Measurements from ENCODE around the gene KCNMB1.

KCNMB1 gene

GRCh38 chr5:170353961-170354360 lies 35.2 kb downstream of the KCNMB1 start:
- Histone ChIP-seq H3K4me3 (ENCODE audit: low read depth in 1 of 5, low read length in 5 of 5) (peak overlapping the region in 2 of 5 donors; percentile 6 to 24), H3K9ac (ENCODE audit: low read length in 5 of 5) (no peak overlapping the region), H3K4me1 (ENCODE audit: control insufficient read depth in 5 of 5, insufficient read depth in 5 of 5, low read length in 5 of 5) (peaks cover 1 to 46% (median 27%) of the 10 kb centered on the region in 5 donors), H3K27me3 (ENCODE audit: control insufficient read depth in 5 of 5, insufficient read depth in 4 of 5, low read length in 5 of 5) (peaks cover 0 to 17% (median 11%) of the 10 kb centered on the region in 5 donors), H3K36me3 (ENCODE audit: control insufficient read depth in 5 of 5, insufficient read depth in 5 of 5, low read length in 5 of 5) (no peaks in the 10 kb centered on the region), H3K9me3 (ENCODE audit: control insufficient read depth in 5 of 5, low read length in 5 of 5) (no peaks in the 10 kb centered on the region), H3K27ac (ENCODE audit: low read depth, low read length) (no peak overlapping the region)

- Histone ChIP-seq H3K4me3 (ENCODE audit: low read depth in 1 of 5, low read length in 5 of 5) (peak overlapping the region in 4 of 5 donors; percentile 4 to 41 (median 28)), H3K27me3 (ENCODE audit: control insufficient read depth in 5 of 5, insufficient read depth in 4 of 5, low read length in 5 of 5) (peaks cover 0 to 23% (median 11%) of the 10 kb centered on the region in 5 donors)
Measured at GRCh38 chr5:170353011-170353761, 36.0 kb downstream of the KCNMB1 start.

DNA sequence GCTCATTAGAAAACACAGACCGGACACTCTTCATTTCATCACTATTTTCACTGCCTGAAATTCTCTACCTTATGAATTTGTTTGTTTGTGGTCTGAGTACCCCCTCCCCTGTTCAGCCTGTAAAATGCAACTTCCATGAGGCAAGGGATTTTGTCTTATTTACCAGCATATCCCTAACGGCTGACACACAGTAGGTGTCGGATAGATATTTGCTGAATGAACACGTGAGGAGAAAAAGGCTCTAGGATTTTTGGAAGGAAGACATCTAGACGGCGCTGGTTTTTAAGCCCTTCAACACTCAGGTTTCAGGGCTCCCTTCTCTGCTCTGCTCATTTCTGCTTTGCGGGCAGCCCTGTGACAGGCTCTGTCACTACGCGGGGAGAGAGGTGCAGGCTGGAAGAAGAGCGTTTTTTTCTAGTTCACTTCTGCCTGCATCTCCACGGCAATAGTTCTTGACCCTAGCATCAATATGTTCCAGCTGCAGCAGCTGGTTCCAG lies 41.0 kb downstream of the KCNMB1 start:
- no peak overlapping the region for H3K27ac ChIP-seq (ENCODE audit: low read depth, low read length)
- no peaks in the 10 kb centered on the region for H3K36me3 ChIP-seq (ENCODE audit: control insufficient read depth in 5 of 5, insufficient read depth in 5 of 5, low read length in 5 of 5)
- H3K9me3 ChIP-seq (ENCODE audit: control insufficient read depth in 5 of 5, low read length in 5 of 5), result peaks cover 0 to 5% (median 0%) of the 10 kb centered on the region in 5 donors
- peaks cover 0 to 21% (median 13%) of the 10 kb centered on the region in 5 donors for H3K4me1 ChIP-seq (ENCODE audit: control insufficient read depth in 5 of 5, insufficient read depth in 5 of 5, low read length in 5 of 5)
- H3K4me3 ChIP-seq (ENCODE audit: low read depth in 1 of 5, low read length in 5 of 5), result no peak overlapping the region
- H3K9ac ChIP-seq (ENCODE audit: low read length in 5 of 5), result peak overlapping the region in 1 of 5 donors; percentile 23
- peaks cover 0 to 13% (median 3%) of the 10 kb centered on the region in 5 donors for H3K27me3 ChIP-seq (ENCODE audit: control insufficient read depth in 5 of 5, insufficient read depth in 4 of 5, low read length in 5 of 5)

More at GRCh38 chr5:170353011-170353761, 36.0 kb downstream of the KCNMB1 start:
- H3K27ac ChIP-seq (ENCODE audit: low read depth, low read length), result no peak overlapping the region
- H3K9me3 ChIP-seq (ENCODE audit: control insufficient read depth in 5 of 5, low read length in 5 of 5), result no peaks in the 10 kb centered on the region
- H3K9ac ChIP-seq (ENCODE audit: low read length in 5 of 5), result peak overlapping the region in 1 of 5 donors; percentile 23
- H3K36me3 ChIP-seq (ENCODE audit: control insufficient read depth in 5 of 5, insufficient read depth in 5 of 5, low read length in 5 of 5), result no peaks in the 10 kb centered on the region
- H3K4me1 ChIP-seq (ENCODE audit: control insufficient read depth in 5 of 5, insufficient read depth in 5 of 5, low read length in 5 of 5), result peaks cover 0 to 45% (median 29%) of the 10 kb centered on the region in 5 donors

- Histone ChIP-seq H3K36me3 (ENCODE audit: control insufficient read depth in 5 of 5, insufficient read depth in 5 of 5, low read length in 5 of 5) (no peaks in the 10 kb centered on the region), H3K27me3 (ENCODE audit: control insufficient read depth in 5 of 5, insufficient read depth in 4 of 5, low read length in 5 of 5) (peaks cover 0 to 7% (median 0%) of the 10 kb centered on the region in 5 donors), H3K9ac (ENCODE audit: low read length in 5 of 5) (no peak overlapping the region), H3K4me1 (ENCODE audit: control insufficient read depth in 5 of 5, insufficient read depth in 5 of 5, low read length in 5 of 5) (peaks cover 2 to 14% (median 5%) of the 10 kb centered on the region in 5 donors), H3K27ac (ENCODE audit: low read depth, low read length) (no peak overlapping the region), H3K9me3 (ENCODE audit: control insufficient read depth in 5 of 5, low read length in 5 of 5) (peaks cover 0 to 5% (median 0%) of the 10 kb centered on the region in 5 donors), H3K4me3 (ENCODE audit: low read depth in 1 of 5, low read length in 5 of 5) (no peak overlapping the region)
Measured at GRCh38 chr5:170347022-170347567, 42.1 kb downstream of the KCNMB1 start.

- peaks cover 4 to 19% (median 7%) of the 10 kb centered on the region in 5 donors for H3K4me1 ChIP-seq (ENCODE audit: control insufficient read depth in 5 of 5, insufficient read depth in 5 of 5, low read length in 5 of 5)
- H3K9ac ChIP-seq (ENCODE audit: low read length in 5 of 5), result no peak overlapping the region
- H3K27me3 ChIP-seq (ENCODE audit: control insufficient read depth in 5 of 5, insufficient read depth in 4 of 5, low read length in 5 of 5), result peaks cover 0 to 7% (median 0%) of the 10 kb centered on the region in 5 donors
- peaks cover 0 to 5% (median 0%) of the 10 kb centered on the region in 5 donors for H3K9me3 ChIP-seq (ENCODE audit: control insufficient read depth in 5 of 5, low read length in 5 of 5)
- no peak overlapping the region for H3K4me3 ChIP-seq (ENCODE audit: low read depth in 1 of 5, low read length in 5 of 5)
- H3K27ac ChIP-seq (ENCODE audit: low read depth, low read length), result no peak overlapping the region
- no peaks in the 10 kb centered on the region for H3K36me3 ChIP-seq (ENCODE audit: control insufficient read depth in 5 of 5, insufficient read depth in 5 of 5, low read length in 5 of 5)
Measured at GRCh38 chr5:170345971-170346370, 43.2 kb downstream of the KCNMB1 start.

DNA sequence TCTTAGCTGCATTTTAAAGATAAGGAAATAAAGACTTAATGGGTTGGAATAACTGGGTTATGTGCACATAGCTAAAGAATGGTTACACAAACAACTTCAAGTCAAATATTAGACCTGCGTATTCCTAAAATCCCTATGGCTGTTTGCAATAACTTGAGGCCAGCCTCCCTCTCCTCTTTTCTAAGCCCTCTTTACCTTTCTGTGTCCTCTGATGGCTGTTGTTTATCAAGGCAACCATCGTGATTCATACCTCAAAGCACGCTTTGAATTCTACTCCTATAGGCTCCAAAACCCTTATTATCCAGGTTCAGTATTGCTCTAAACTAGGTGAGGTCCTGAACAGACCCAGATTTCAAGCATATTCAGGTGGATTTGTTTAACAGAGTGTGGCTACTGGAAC lies 46.0 kb downstream of the KCNMB1 start:
- no peak overlapping the region for H3K9ac ChIP-seq (ENCODE audit: low read length in 5 of 5)
- no peak overlapping the region for H3K4me3 ChIP-seq (ENCODE audit: low read depth in 1 of 5, low read length in 5 of 5)
- H3K9me3 ChIP-seq (ENCODE audit: control insufficient read depth in 5 of 5, low read length in 5 of 5), result peaks cover 0 to 5% (median 0%) of the 10 kb centered on the region in 5 donors
- no peaks in the 10 kb centered on the region for H3K27me3 ChIP-seq (ENCODE audit: control insufficient read depth in 5 of 5, insufficient read depth in 4 of 5, low read length in 5 of 5)
- H3K27ac ChIP-seq (ENCODE audit: low read depth, low read length), result no peak overlapping the region
- H3K36me3 ChIP-seq (ENCODE audit: control insufficient read depth in 5 of 5, insufficient read depth in 5 of 5, low read length in 5 of 5), result no peaks in the 10 kb centered on the region
- H3K4me1 ChIP-seq (ENCODE audit: control insufficient read depth in 5 of 5, insufficient read depth in 5 of 5, low read length in 5 of 5), result peaks cover 0 to 13% (median 7%) of the 10 kb centered on the region in 5 donors

GRCh38 chr5:170342153-170342725 lies 46.9 kb downstream of the KCNMB1 start:
- Histone ChIP-seq H3K27me3 (ENCODE audit: control insufficient read depth in 5 of 5, insufficient read depth in 4 of 5, low read length in 5 of 5) (no peaks in the 10 kb centered on the region), H3K27ac (ENCODE audit: low read depth, low read length) (no peak overlapping the region), H3K4me3 (ENCODE audit: low read depth in 1 of 5, low read length in 5 of 5) (no peak overlapping the region), H3K36me3 (ENCODE audit: control insufficient read depth in 5 of 5, insufficient read depth in 5 of 5, low read length in 5 of 5) (no peaks in the 10 kb centered on the region), H3K9me3 (ENCODE audit: control insufficient read depth in 5 of 5, low read length in 5 of 5) (peaks cover 0 to 5% (median 0%) of the 10 kb centered on the region in 5 donors), H3K4me1 (ENCODE audit: control insufficient read depth in 5 of 5, insufficient read depth in 5 of 5, low read length in 5 of 5) (peaks cover 0 to 14% (median 7%) of the 10 kb centered on the region in 5 donors), H3K9ac (ENCODE audit: low read length in 5 of 5) (no peak overlapping the region)

GRCh38 chr5:170341545-170341944 lies 47.6 kb downstream of the KCNMB1 start:
- no peaks in the 10 kb centered on the region for H3K27me3 ChIP-seq (ENCODE audit: control insufficient read depth in 5 of 5, insufficient read depth in 4 of 5, low read length in 5 of 5)

DNA sequence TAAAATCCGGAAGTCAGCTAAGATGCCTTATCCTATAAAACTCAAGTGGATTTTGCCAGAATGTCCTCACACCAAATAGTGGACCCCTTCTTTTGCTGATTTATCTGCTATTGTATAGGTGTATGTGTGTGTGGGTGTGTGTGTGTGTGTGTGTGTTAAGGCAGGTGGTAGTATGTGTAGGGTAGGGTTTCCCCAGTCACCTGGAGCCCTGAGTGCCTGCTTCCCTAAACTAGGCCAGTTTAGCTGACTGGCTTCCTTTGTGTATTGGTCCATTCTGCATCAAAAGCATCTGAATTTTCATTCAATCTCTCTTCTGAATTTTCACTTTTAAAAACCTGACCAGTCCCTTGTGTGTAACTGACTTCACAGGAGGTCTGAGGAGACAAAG lies 49.4 kb downstream of the KCNMB1 start:
- no peak overlapping the region for H3K27ac ChIP-seq (ENCODE audit: low read depth, low read length)
- no peak overlapping the region for H3K9ac ChIP-seq (ENCODE audit: low read length in 5 of 5)
- no peaks in the 10 kb centered on the region for H3K36me3 ChIP-seq (ENCODE audit: control insufficient read depth in 5 of 5, insufficient read depth in 5 of 5, low read length in 5 of 5)

More at GRCh38 chr5:170341545-170341944, 47.6 kb downstream of the KCNMB1 start:
- Histone ChIP-seq H3K4me1 (ENCODE audit: control insufficient read depth in 5 of 5, insufficient read depth in 5 of 5, low read length in 5 of 5) (peaks cover 0 to 19% (median 7%) of the 10 kb centered on the region in 5 donors), H3K9ac (ENCODE audit: low read length in 5 of 5) (no peak overlapping the region), H3K4me3 (ENCODE audit: low read depth in 1 of 5, low read length in 5 of 5) (no peak overlapping the region), H3K36me3 (ENCODE audit: control insufficient read depth in 5 of 5, insufficient read depth in 5 of 5, low read length in 5 of 5) (no peaks in the 10 kb centered on the region), H3K27ac (ENCODE audit: low read depth, low read length) (no peak overlapping the region), H3K9me3 (ENCODE audit: control insufficient read depth in 5 of 5, low read length in 5 of 5) (peaks cover 0 to 4% (median 0%) of the 10 kb centered on the region in 5 donors)

More for the DNA sequence above, 49.4 kb downstream of the KCNMB1 start:
- Histone ChIP-seq H3K27me3 (ENCODE audit: control insufficient read depth in 5 of 5, insufficient read depth in 4 of 5, low read length in 5 of 5) (no peaks in the 10 kb centered on the region), H3K4me1 (ENCODE audit: control insufficient read depth in 5 of 5, insufficient read depth in 5 of 5, low read length in 5 of 5) (peaks cover 0 to 22% (median 7%) of the 10 kb centered on the region in 5 donors), H3K4me3 (ENCODE audit: low read depth in 1 of 5, low read length in 5 of 5) (no peak overlapping the region), H3K9me3 (ENCODE audit: control insufficient read depth in 5 of 5, low read length in 5 of 5) (no peaks in the 10 kb centered on the region)

Measured in subcutaneous abdominal adipose tissue (tissue), 5 donors.